RWPE2 (cell line): ENCODE results near the gene UBB.

Experiments used
- ATAC-seq: fragments of 200-7000 bp; cut with Tn5 transposase; 3 replicates; pipeline ENCODE4 v1.9.1; 2021; ENCODE audit warnings: low read depth
- DNase-seq: peaks from one replicate; pipeline ENCODE4 v3.0.0-alpha.2; 2020; ENCODE audit warnings: low spot score
- H3K27ac ChIP-seq: fragments of 450-650 bp; 2 replicates; pipeline ENCODE4 v1.5.1; 2017; ENCODE audit warnings: mild to moderate bottlenecking; ENCODE audit not compliant: poor library complexity, severe bottlenecking
- H3K27me3 ChIP-seq: fragments of 250-450 bp; sonication (Bioruptor Pico); 2 replicates; pipeline ENCODE4 v1.5.1; 2021; ENCODE audit warnings: mild to moderate bottlenecking, moderate library complexity; ENCODE audit not compliant: insufficient read depth, poor library complexity, severe bottlenecking
- H3K36me3 ChIP-seq: fragments of 250-450 bp; sonication (Bioruptor Pico); 2 replicates; pipeline ENCODE4 v1.5.1; 2020; ENCODE audit warnings: low read depth, mild to moderate bottlenecking, moderate library complexity
- H3K4me1 ChIP-seq: fragments of 250-450 bp; sonication (Bioruptor Pico); 2 replicates; pipeline ENCODE4 v1.5.1; 2021; ENCODE audit warnings: mild to moderate bottlenecking, moderate library complexity; ENCODE audit not compliant: insufficient read depth, poor library complexity, severe bottlenecking
- H3K4me3 ChIP-seq: fragments of 250-450 bp; sonication (Bioruptor Pico); 2 replicates; pipeline ENCODE4 v1.5.1; 2021; ENCODE audit warnings: mild to moderate bottlenecking, moderate library complexity; ENCODE audit not compliant: severe bottlenecking
- H3K9me3 ChIP-seq: fragments of 250-450 bp; sonication (Bioruptor Pico); 2 replicates; pipeline ENCODE4 v1.5.1; 2021; ENCODE audit warnings: mild to moderate bottlenecking, moderate library complexity; ENCODE audit not compliant: severe bottlenecking
- TF ChIP-seq, protein P1 (sequence below): fragments of 450-650 bp; IDR thresholded peaks from one replicate; pipeline ENCODE4 v1.5.1; 2017; ENCODE audit warnings: mild to moderate bottlenecking, moderate library complexity; ENCODE audit not compliant: poor library complexity, severe bottlenecking

The UBB gene

DNA sequence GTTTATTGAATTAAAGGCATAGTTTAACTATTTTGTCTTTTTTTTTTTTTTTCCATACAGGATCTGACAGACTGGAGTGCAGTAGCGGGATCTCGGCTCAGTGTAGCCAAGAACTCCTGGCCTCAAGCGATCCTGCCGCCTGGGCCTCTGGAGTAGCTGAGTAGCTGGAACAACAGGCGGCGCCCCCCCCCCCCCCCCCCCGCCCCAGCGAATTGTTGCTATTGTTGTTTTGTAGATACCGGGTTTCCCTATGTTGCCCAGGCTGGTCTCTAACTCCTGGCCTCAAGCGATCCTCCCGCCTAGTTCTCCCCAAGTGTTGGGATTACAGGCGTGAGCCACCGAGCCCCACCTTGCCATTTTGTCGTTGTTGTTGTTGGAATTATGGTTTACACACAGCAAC is 26.3 kb upstream of the UBB start:
- Histone ChIP-seq H3K27ac (no peak overlapping the region), H3K9me3 (no peaks in the 10 kb centered on the region), H3K4me1 (peaks cover 3% of the 10 kb centered on the region), H3K27me3 (no peaks in the 10 kb centered on the region), H3K4me3 (no peak overlapping the region), H3K36me3 (peaks cover 6% of the 10 kb centered on the region)
- DNase-seq (no peak), ATAC-seq (no peak)
- TF ChIP-seq, protein P1, sequence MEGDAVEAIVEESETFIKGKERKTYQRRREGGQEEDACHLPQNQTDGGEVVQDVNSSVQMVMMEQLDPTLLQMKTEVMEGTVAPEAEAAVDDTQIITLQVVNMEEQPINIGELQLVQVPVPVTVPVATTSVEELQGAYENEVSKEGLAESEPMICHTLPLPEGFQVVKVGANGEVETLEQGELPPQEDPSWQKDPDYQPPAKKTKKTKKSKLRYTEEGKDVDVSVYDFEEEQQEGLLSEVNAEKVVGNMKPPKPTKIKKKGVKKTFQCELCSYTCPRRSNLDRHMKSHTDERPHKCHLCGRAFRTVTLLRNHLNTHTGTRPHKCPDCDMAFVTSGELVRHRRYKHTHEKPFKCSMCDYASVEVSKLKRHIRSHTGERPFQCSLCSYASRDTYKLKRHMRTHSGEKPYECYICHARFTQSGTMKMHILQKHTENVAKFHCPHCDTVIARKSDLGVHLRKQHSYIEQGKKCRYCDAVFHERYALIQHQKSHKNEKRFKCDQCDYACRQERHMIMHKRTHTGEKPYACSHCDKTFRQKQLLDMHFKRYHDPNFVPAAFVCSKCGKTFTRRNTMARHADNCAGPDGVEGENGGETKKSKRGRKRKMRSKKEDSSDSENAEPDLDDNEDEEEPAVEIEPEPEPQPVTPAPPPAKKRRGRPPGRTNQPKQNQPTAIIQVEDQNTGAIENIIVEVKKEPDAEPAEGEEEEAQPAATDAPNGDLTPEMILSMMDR = no peak

DNA sequence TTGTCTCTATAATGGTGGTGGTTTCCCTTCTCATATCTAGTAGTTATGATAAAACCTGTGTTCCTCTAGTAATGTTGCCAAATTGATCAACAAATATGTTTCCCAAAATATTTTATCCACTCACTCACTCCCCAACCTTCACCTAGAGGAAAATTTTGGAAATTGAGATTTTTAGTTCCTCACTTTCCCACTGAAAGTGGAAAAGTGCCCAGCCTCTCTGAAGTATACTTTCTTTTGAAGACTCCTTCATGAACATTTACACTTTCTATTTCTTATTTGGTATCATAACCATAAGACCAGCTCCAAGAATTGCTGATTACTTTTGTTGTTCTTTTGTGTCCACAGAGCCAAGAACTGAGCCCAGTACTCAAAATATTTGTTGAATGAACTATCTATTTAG is 22.5 kb upstream of the UBB start:
- Histone ChIP-seq H3K27ac (no peak overlapping the region), H3K4me1 (peaks cover 3% of the 10 kb centered on the region), H3K9me3 (no peaks in the 10 kb centered on the region), H3K36me3 (no peaks in the 10 kb centered on the region), H3K27me3 (no peaks in the 10 kb centered on the region), H3K4me3 (no peak overlapping the region)
- ATAC-seq (no peak), DNase-seq (no peak)
- TF ChIP-seq, protein P1 = no peak

DNA sequence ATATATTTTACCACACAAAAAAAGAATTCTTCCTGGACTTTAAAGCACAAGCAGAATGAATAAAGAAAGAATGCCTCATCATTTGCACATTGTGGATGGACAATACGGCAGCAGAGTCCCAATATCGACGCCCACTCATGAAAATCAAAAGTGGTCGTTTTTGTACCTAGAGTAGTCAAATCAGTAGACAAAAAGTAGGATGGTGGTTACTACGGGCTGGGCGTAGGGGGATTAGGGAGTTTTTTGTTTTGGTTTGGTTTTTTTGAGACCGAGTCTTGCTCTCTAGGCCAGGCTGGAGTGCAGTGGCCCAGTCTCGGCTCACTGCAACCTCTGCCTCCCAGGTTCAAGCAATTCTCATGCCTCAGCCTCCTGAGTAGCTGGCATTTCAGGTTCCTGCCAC is 19.0 kb upstream of the UBB start:
- H3K27ac ChIP-seq = no peak overlapping the region
- DNase-seq = no peak
- H3K4me1 ChIP-seq = no peaks in the 10 kb centered on the region
- ATAC-seq = no peak
- no peak overlapping the region for H3K4me3 ChIP-seq
- TF ChIP-seq, protein P1 = no peak
- no peaks in the 10 kb centered on the region for H3K36me3 ChIP-seq
- no peaks in the 10 kb centered on the region for H3K9me3 ChIP-seq
- H3K27me3 ChIP-seq = no peaks in the 10 kb centered on the region

DNA sequence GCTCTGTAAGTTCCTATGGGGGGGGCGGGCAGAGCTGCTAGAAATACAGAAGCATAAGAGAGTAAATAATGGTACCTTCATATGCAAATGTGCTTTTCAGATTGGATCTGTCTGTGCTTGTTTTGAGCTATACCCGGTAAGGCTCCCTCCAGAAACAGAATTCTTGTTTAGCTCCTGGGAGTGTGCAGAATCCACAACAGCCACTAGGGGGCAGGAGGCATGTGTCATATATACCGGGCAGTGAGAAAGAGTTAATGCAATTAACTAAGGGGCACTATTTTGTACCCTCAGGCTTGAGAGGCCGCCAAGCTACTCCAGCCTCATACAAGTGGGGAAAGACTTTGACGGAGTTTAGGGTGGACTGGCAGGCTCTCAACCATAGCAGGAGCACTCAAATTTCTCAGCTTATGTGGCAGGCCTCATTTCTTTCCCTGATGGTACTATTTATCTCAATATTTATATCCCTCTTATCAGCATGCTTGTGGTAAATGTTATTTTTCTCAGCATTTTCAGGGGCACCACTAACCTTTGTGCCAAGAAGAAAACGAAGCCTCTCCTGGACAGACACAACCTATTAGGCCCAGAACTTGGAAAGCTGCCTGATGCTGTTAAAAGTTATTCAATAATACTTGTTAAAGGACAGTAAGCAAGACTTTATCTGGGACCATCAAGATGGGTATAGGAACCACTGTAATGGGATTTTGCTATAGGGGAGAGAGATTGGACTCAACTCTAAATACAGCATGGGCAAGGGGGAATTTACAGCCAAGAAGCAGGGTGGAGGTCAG is 16.9 kb upstream of the UBB start:
- TF ChIP-seq, protein P1 = peak; percentile 95
- ATAC-seq (peak; percentile 90), DNase-seq (no peak)
- Histone ChIP-seq H3K27ac (no peak overlapping the region), H3K36me3 (no peaks in the 10 kb centered on the region), H3K27me3 (no peaks in the 10 kb centered on the region), H3K4me3 (no peak overlapping the region), H3K9me3 (no peaks in the 10 kb centered on the region), H3K4me1 (no peaks in the 10 kb centered on the region)

DNA sequence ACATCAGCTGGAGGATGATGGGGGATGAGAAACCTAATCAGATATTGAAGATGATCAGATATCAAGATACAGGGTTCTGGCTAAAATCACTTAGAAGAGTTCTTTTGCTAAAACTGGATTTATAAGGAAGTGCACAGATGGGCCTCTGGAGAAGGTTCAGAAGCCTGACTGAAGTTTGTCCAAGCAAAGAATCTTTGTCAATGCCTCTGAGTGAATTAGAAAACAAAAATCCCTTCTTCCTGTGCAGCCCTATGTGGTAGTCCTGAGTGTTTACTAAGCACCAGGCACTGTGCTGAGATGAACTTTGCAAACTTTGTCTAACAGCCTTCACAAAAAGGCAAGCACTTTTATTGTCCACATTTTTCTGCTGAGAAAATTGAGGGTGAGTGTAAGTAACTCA is 16.3 kb upstream of the UBB start:
- TF ChIP-seq, protein P1 = no peak
- no peaks in the 10 kb centered on the region for H3K36me3 ChIP-seq
- no peaks in the 10 kb centered on the region for H3K27me3 ChIP-seq
- no peaks in the 10 kb centered on the region for H3K9me3 ChIP-seq
- H3K4me1 ChIP-seq = no peaks in the 10 kb centered on the region
- H3K4me3 ChIP-seq = no peak overlapping the region
- no peak overlapping the region for H3K27ac ChIP-seq
- no peak for ATAC-seq
- no peak for DNase-seq
